Adrenal gland (tissue), 12 donors: ENCODE measurements around the gene POLD3. TPM values are rescaled to one million over a fixed set of nuclear protein-coding genes. Genes with fewer than 3 reads are reported as not detected.
"Not testable (repeated sequence)": the region's sequence is repeated elsewhere in the genome, so short reads cannot be mapped to it uniquely, and the experiment has no call there.

Source experiments
- DNase-seq, 7 donors: peaks; one replicate each; pipeline ENCODE4 v3.0.0-alpha.2; 2019 to 2020
- H3K27ac ChIP-seq, 5 donors: fragments of 200-600 bp; sonication (generic) in 4 of 5; 1 replicate in 3 of 5; 2 replicates in 2 of 5; pipeline versions ENCODE4 v1.5.1 to v1.8.0; 2016 to 2020; ENCODE audit warnings: mild to moderate bottlenecking in 1 of 5
- H3K27me3 ChIP-seq: fragments of 200-600 bp; 2 replicates; pipeline ENCODE4 v1.8.0; 2021
- H3K36me3 ChIP-seq, 2 donors: fragments of 200-600 bp; replicated peaks in 1 of 2; 1 replicate in 1 of 2; 2 replicates in 1 of 2; pipeline versions ENCODE4 v1.5.1 to v1.8.0; 2018 to 2022
- H3K4me1 ChIP-seq, 2 donors: fragments of 200-600 bp; replicated peaks in 1 of 2; 1 replicate in 1 of 2; 2 replicates in 1 of 2; pipeline versions ENCODE4 v1.5.1 to v1.8.0; 2018 to 2021
- H3K4me3 ChIP-seq, 4 donors: fragments of 200-600 bp; sonication (generic) in 3 of 4; one replicate each; pipeline ENCODE4 v1.5.1; 2016 to 2018
- H3K9me3 ChIP-seq, 3 donors: fragments of 200-600 bp; sonication (generic) in 1 of 3; replicated peaks in 1 of 3; 1 replicate in 2 of 3; 2 replicates in 1 of 3; pipeline versions ENCODE4 v1.5.1 to v1.8.0; 2016 to 2021
- CTCF ChIP-seq, 6 experiments: fragments of 450-650 bp in 4 of 6; fragments of 200-600 bp in 2 of 6; sonication (generic) in 1 of 6; IDR thresholded peaks; 1 replicate in 5 of 6; 2 replicates in 1 of 6; pipeline versions ENCODE4 v1.5.1 to v1.8.0; 2016 to 2021; ENCODE audit warnings: antibody characterized with exemption in 6 of 6, mild to moderate bottlenecking in 2 of 6, moderate library complexity in 1 of 6
- POLR2A ChIP-seq, 2 donors: fragments of 450-650 bp; IDR thresholded peaks; one replicate each; pipeline ENCODE4 v1.6.1; 2017; ENCODE audit warnings: antibody characterized with exemption in 2 of 2, mild to moderate bottlenecking in 2 of 2, moderate library complexity in 1 of 2
- WGBS, 4 donors: extraction: QIAGEN DNeasy Blood & Tissue Kit in 2 of 4; methylation state at CpG; one replicate each; pipeline versions ENCODE4 v1.1.5 to v1.1.7; 2013 to 2017; 5-methylcytosine and 5-hydroxymethylcytosine counted together
- intact Hi-C, 2 donors: fragments of 100-400 bp; cut with DNase I; formaldehyde crosslinking; loops; one replicate each; pipeline versions ENCODE4 v1.14.1 to v1.15.0; 2022 to 2023
- polyA plus RNA-seq, 3 donors: library from polyadenylated mRNA; stranded (reverse); fragments of 200-250 nt in 2 of 3; fragments of 350-450 nt in 1 of 3; fragmentation: Illumina TruSeq in 1 of 3; extraction: RNeasy Lipid Tissue Mini Kit (QIAGEN cat#74804) in 1 of 3; gene quantifications; one replicate each; pipeline ENCODE4 v1.2.3, GENCODE V29; 2013 to 2014
- total RNA-seq, 9 donors: library from RNA; depleted of rRNA in 4 of 9; stranded (reverse); fragments of >200 nt in 4 of 9; fragments of 120-200 nt in 1 of 9; fragmentation: NEBNext Ultra II Directional in 1 of 9; extraction: Animal tissue kit (Norgen Biotek cat#: 25700) in 1 of 9; gene quantifications; one replicate each; pipeline versions ENCODE4 v1.1.0 to v1.2.4, GENCODE V29; 2013 to 2023
- donor health status: healthy with polysubstance abuse.
- donor health status: Bipolar disorder and iron deficiency.
- donor health status: DM: yes; HTN: yes; CAD: no.
- donor health status: DM: no; HTN: no; CAD: no.
- donor health status: DM: no; HTN: no; CAD: no.
- donor health status: DM: yes; HTN: yes; CAD: no.

The POLD3 gene
- total and polyA plus RNA-seq, 12 donors: 3.5 to 14.5 (median 9.7) TPM

GRCh38 chr11:74583024-74583624 lies 9.3 kb upstream of the POLD3 start:
- no peak overlapping the region for H3K27ac ChIP-seq
- H3K36me3 ChIP-seq: no peaks in the 10 kb centered on the region
- no peak overlapping the region for H3K4me3 ChIP-seq
- intact Hi-C loops: no loop called here
- no peaks in the 10 kb centered on the region for H3K4me1 ChIP-seq
- no peaks in the 10 kb centered on the region for H3K27me3 ChIP-seq
- TF ChIP-seq POLR2A (IDR thresholded peaks at IDR 0.05) (no peak), CTCF (IDR thresholded peaks at IDR 0.05) (no peak)
- WGBS, 4 donors: 58 to 82% (median 77%) methylated on average over 3 of the region's 3 CpGs
- no peaks in the 10 kb centered on the region for H3K9me3 ChIP-seq
- no peak for DNase-seq

GRCh38 chr11:74590492-74590891 lies 1.9 kb upstream of the POLD3 start:
- DNase-seq, H3K9me3 ChIP-seq, H3K4me3 ChIP-seq, H3K27ac ChIP-seq, H3K27me3 ChIP-seq, intact Hi-C loops, H3K36me3 ChIP-seq: not testable (repeated sequence)
- peaks cover 10 to 18% of the 10 kb centered on the region in 2 donors for H3K4me1 ChIP-seq
- 85 to 92% (median 89%) methylated on average over 7 of the region's 7 CpGs for WGBS, 4 donors

GRCh38 chr11:74592063-74592440 lies 330 bp upstream of the POLD3 start:
- no peaks in the 10 kb centered on the region for H3K9me3 ChIP-seq
- no peak for TF ChIP-seq POLR2A (IDR thresholded peaks at IDR 0.05)
- TF ChIP-seq CTCF (IDR thresholded peaks at IDR 0.05): no peak
- no peak for DNase-seq
- H3K4me1 ChIP-seq: peaks cover 10 to 18% of the 10 kb centered on the region in 2 donors
- H3K36me3 ChIP-seq: no peaks in the 10 kb centered on the region
- intact Hi-C loops: no loop called here
- peak overlapping the region in 2 of 5 donors; percentile 71 to 77 for H3K27ac ChIP-seq
- peak overlapping the region in 2 of 4 donors; percentile 52 to 85 for H3K4me3 ChIP-seq
- 8 to 14% (median 11%) methylated on average over 6 to 7 of the region's 7 CpGs for WGBS, 4 donors
- H3K27me3 ChIP-seq: no peaks in the 10 kb centered on the region

- intact Hi-C loops: no loop called here
- 0 to 7% (median 5%) methylated on average over 1 of the region's 1 CpG for WGBS, 4 donors
- no peak for DNase-seq
- H3K4me3 ChIP-seq: peak overlapping the region in 2 of 4 donors; percentile 52 to 85
- TF ChIP-seq CTCF (IDR thresholded peaks at IDR 0.05) (no peak), POLR2A (IDR thresholded peaks at IDR 0.05) (no peak)
- H3K27me3 ChIP-seq: no peaks in the 10 kb centered on the region
- H3K4me1 ChIP-seq: peaks cover 10 to 18% of the 10 kb centered on the region in 2 donors
- no peak overlapping the region for H3K27ac ChIP-seq
- no peaks in the 10 kb centered on the region for H3K36me3 ChIP-seq
- no peaks in the 10 kb centered on the region for H3K9me3 ChIP-seq
Observed at GRCh38 chr11:74593463-74593862, 1.1 kb downstream of the POLD3 start.
